ENCODE measurements around the gene AKAP11.

DNA sequence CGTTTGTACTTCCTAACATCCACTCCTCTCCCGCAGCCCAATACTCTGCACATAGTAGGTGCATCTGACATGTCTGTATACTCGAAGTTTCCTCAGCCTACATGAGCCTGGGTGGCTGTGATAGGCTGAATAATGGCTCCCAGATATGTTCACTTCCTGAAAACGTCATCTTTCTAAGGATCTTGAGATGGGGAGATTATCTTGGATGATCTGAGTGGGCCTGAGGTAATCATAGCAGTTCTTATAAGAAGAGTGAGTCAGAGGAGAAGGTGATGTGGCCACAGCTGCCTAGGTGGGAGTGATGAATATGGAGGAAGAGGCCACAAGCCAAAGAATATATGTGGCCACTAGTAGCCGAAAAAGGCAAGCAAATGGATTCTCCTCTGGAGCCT lies 84.2 kb downstream of the AKAP11 start:
- TF ChIP-seq, protein P1, sequence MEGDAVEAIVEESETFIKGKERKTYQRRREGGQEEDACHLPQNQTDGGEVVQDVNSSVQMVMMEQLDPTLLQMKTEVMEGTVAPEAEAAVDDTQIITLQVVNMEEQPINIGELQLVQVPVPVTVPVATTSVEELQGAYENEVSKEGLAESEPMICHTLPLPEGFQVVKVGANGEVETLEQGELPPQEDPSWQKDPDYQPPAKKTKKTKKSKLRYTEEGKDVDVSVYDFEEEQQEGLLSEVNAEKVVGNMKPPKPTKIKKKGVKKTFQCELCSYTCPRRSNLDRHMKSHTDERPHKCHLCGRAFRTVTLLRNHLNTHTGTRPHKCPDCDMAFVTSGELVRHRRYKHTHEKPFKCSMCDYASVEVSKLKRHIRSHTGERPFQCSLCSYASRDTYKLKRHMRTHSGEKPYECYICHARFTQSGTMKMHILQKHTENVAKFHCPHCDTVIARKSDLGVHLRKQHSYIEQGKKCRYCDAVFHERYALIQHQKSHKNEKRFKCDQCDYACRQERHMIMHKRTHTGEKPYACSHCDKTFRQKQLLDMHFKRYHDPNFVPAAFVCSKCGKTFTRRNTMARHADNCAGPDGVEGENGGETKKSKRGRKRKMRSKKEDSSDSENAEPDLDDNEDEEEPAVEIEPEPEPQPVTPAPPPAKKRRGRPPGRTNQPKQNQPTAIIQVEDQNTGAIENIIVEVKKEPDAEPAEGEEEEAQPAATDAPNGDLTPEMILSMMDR (IDR thresholded peaks at IDR 0.05), result no peak
- no peak for TF ChIP-seq POLR2A (IDR thresholded peaks at IDR 0.05)
